Measurements from ENCODE around the gene EDN1.

The EDN1 gene

DNA sequence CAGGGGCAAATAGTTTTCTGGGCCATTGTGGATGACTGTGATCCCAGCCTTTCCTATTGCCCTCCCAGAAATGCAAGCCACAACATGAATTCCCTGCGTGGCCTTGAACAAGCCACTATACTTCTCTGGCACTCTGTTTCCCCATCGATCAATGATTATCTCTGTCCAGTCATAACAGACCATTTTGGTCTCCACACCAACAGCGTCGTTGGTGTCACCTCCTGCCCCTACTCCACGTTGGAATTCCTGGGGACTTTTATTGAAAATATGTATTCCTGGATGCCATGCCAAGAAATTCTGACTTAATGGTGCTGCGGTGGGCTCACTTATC, 50.3 kb downstream of the EDN1 start:
- no peak for DNase-seq (ENCODE audit: low read depth in 1 of 2, low spot score in 1 of 2)
- Histone ChIP-seq H3K27ac (replicated peaks) (no peak overlapping the region), H3K27me3 (ENCODE audit: insufficient read depth, poor library complexity, severe bottlenecking) (no peaks in the 10 kb centered on the region), H3K4me3 (replicated peaks; ENCODE audit: insufficient read depth, low read length) (no peak overlapping the region)
- TF ChIP-seq POLR2AphosphoS5 (IDR thresholded peaks at IDR 0.05; ENCODE audit: low read depth): no peak
- TF ChIP-seq, protein P1, sequence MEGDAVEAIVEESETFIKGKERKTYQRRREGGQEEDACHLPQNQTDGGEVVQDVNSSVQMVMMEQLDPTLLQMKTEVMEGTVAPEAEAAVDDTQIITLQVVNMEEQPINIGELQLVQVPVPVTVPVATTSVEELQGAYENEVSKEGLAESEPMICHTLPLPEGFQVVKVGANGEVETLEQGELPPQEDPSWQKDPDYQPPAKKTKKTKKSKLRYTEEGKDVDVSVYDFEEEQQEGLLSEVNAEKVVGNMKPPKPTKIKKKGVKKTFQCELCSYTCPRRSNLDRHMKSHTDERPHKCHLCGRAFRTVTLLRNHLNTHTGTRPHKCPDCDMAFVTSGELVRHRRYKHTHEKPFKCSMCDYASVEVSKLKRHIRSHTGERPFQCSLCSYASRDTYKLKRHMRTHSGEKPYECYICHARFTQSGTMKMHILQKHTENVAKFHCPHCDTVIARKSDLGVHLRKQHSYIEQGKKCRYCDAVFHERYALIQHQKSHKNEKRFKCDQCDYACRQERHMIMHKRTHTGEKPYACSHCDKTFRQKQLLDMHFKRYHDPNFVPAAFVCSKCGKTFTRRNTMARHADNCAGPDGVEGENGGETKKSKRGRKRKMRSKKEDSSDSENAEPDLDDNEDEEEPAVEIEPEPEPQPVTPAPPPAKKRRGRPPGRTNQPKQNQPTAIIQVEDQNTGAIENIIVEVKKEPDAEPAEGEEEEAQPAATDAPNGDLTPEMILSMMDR (IDR thresholded peaks at IDR 0.05; ENCODE audit: insufficient read depth, low read length): no peak
- TF ChIP-seq, protein P2, sequence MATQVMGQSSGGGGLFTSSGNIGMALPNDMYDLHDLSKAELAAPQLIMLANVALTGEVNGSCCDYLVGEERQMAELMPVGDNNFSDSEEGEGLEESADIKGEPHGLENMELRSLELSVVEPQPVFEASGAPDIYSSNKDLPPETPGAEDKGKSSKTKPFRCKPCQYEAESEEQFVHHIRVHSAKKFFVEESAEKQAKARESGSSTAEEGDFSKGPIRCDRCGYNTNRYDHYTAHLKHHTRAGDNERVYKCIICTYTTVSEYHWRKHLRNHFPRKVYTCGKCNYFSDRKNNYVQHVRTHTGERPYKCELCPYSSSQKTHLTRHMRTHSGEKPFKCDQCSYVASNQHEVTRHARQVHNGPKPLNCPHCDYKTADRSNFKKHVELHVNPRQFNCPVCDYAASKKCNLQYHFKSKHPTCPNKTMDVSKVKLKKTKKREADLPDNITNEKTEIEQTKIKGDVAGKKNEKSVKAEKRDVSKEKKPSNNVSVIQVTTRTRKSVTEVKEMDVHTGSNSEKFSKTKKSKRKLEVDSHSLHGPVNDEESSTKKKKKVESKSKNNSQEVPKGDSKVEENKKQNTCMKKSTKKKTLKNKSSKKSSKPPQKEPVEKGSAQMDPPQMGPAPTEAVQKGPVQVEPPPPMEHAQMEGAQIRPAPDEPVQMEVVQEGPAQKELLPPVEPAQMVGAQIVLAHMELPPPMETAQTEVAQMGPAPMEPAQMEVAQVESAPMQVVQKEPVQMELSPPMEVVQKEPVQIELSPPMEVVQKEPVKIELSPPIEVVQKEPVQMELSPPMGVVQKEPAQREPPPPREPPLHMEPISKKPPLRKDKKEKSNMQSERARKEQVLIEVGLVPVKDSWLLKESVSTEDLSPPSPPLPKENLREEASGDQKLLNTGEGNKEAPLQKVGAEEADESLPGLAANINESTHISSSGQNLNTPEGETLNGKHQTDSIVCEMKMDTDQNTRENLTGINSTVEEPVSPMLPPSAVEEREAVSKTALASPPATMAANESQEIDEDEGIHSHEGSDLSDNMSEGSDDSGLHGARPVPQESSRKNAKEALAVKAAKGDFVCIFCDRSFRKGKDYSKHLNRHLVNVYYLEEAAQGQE (IDR thresholded peaks at IDR 0.05; ENCODE audit: insufficient replicate concordance, low read depth): no peak
- TF ChIP-seq SPI1 (IDR thresholded peaks at IDR 0.05; ENCODE audit: borderline replicate concordance, low read depth): no peak
- no peak for TF ChIP-seq GABPA (IDR thresholded peaks at IDR 0.05; ENCODE audit: low read depth)

DNA sequence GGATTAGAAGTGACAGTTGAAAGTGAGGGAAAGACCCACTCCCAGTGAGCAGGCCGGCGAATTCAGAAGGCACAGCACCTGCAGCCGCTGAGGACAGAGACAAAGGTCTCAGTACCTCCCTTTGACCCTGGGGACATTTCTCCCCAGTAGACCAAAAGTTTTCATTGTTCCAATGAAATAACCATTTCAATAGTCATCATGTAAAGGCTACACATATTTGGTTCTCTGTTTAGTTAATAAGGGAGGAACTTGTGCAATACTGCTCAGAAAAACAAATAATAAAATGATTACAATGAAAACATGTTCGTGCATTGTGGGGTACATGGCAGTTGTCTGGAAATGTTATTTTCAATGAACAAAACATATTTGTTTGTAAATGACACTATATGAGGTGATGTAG, 52.5 kb downstream of the EDN1 start:
- H3K4me3 ChIP-seq (replicated peaks; ENCODE audit: insufficient read depth, low read length): no peak overlapping the region
- H3K27me3 ChIP-seq (ENCODE audit: insufficient read depth, poor library complexity, severe bottlenecking): no peaks in the 10 kb centered on the region
- H3K27ac ChIP-seq (replicated peaks): no peak overlapping the region
- TF ChIP-seq POLR2AphosphoS5 (IDR thresholded peaks at IDR 0.05; ENCODE audit: low read depth) (no peak), SPI1 (IDR thresholded peaks at IDR 0.05; ENCODE audit: borderline replicate concordance, low read depth) (no peak), GABPA (IDR thresholded peaks at IDR 0.05; ENCODE audit: low read depth) (no peak)
- TF ChIP-seq, protein P2 (IDR thresholded peaks at IDR 0.05; ENCODE audit: insufficient replicate concordance, low read depth): no peak
- TF ChIP-seq, protein P1 (IDR thresholded peaks at IDR 0.05; ENCODE audit: insufficient read depth, low read length): no peak
- DNase-seq (ENCODE audit: low read depth in 1 of 2, low spot score in 1 of 2): no peak

DNA sequence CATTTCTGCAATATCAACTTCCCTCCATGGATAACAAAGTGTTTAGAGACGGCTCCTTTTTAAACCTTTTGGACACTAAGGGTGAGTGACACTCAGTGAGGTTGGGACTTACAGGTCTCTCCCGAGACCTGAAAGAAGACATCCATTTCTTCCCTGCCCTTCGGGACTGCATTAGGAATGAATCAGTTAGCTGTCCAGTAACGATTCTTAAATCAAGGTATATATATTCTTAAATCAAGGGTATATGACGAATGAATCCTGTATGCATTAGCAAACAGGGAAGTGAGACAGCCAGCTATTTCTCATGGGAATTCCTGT, 52.9 kb downstream of the EDN1 start:
- TF ChIP-seq, protein P1 (IDR thresholded peaks at IDR 0.05; ENCODE audit: insufficient read depth, low read length): no peak
- TF ChIP-seq POLR2AphosphoS5 (IDR thresholded peaks at IDR 0.05; ENCODE audit: low read depth): no peak
- TF ChIP-seq, protein P2 (IDR thresholded peaks at IDR 0.05; ENCODE audit: insufficient replicate concordance, low read depth): no peak
- TF ChIP-seq GABPA (IDR thresholded peaks at IDR 0.05; ENCODE audit: low read depth): no peak
- no peak for TF ChIP-seq SPI1 (IDR thresholded peaks at IDR 0.05; ENCODE audit: borderline replicate concordance, low read depth)
- Histone ChIP-seq H3K27ac (replicated peaks) (no peak overlapping the region), H3K27me3 (ENCODE audit: insufficient read depth, poor library complexity, severe bottlenecking) (no peaks in the 10 kb centered on the region), H3K4me3 (replicated peaks; ENCODE audit: insufficient read depth, low read length) (no peak overlapping the region)
- DNase-seq (ENCODE audit: low read depth in 1 of 2, low spot score in 1 of 2): no peak

Data from HL-60 (cell line).